GM18505 (cell line): ENCODE measurements around the gene KYNU.
"Not testable (repeated sequence)": the region's sequence is repeated elsewhere in the genome, so short reads cannot be mapped to it uniquely, and the experiment has no call there.

Experiments used
- ATAC-seq: cut with Tn5 transposase; IDR thresholded peaks from one replicate; pipeline ENCODE4 v1.9.1; 2021; ENCODE audit not compliant: unreplicated experiment
- POLR2A ChIP-seq: IDR thresholded peaks from 4 replicates; pipeline ENCODE4 v1.6.1; 2011; ENCODE audit warnings: borderline replicate concordance; ENCODE audit not compliant: insufficient read depth, insufficient read length; ENCODE audit errors: extremely low read depth

The KYNU gene

DNA sequence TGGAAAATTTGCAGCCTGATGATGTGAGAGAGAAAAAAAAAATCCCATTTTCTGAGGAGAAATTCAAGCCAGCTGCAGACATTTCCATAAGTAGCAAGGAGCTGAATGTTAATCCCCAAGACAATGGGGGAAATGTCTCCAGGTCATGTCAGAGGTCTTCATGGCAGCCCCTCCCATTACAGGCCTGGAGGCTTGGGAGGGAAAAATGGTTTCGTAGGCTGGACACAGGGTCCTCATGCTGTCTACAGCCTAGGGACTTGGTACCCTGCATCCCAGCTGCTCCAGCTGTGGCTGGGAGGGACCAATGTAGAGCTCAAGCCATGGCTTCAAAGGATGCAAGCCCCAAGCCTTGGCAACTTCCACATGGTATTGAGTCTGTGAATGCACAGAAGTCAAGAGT is 198.2 kb downstream of the KYNU start:
- ATAC-seq: no peak
- TF ChIP-seq POLR2A: no peak

DNA sequence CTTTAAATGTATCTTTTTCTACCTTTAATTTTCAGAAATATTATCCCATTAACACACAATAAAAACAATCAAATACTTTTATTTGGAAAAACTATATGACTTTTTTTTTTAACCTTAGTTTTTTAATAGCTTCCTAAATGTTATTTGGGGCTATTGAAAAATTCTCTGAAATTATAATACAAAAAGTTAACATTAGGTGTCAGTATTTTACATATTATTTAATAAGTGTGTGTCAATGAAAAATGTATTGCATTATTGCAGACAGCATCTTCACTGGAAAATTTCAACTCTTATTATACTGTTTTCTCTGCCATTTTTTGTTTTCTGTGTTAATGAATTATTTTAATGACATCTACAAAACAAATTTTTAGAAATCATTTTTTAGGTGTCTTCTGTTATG is 200.6 kb downstream of the KYNU start:
- no peak for TF ChIP-seq POLR2A
- no peak for ATAC-seq

DNA sequence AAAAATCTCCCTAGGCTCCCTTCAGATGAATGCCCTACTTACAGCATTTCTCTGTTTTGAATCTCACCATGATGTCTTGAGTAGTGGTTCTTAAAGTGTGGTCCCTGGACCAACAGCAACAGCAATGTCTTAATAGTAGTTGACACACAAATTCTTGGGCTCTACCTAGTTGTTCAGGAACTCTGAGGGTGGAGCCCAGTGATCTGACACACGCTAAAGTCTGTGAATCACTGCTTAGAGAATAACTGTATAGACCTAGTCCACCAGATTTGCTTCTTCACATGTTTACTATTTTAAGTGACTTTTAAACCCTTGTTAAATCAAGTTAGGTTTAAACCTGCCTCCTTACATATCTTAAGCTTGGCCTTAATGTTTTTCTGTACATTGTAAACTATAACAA is 204.2 kb downstream of the KYNU start:
- no peak for TF ChIP-seq POLR2A
- no peak for ATAC-seq

DNA sequence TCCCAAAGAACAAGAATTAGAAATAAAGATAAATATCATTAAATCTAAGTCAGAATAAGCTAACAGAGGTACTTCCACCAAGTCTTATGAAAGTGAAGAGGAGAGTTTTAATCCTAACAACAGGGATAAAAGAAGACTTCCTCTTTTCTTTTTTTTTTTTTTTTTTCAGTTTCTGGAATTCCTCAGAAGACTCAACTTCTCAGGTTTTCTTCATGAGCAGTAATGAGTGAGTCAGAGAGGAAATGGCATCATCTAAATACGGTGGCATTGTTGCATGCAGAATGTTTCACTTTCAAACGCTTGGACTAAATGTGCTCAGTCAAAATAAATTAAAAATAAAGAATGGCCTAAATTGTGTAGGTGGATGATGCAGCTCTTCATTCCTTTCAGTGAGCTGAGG is 206.2 kb downstream of the KYNU start:
- ATAC-seq: no peak
- no peak for TF ChIP-seq POLR2A

GRCh38 chr2:143084462-143084861 is 207.0 kb downstream of the KYNU start:
- no peak for TF ChIP-seq POLR2A
- ATAC-seq: no peak

DNA sequence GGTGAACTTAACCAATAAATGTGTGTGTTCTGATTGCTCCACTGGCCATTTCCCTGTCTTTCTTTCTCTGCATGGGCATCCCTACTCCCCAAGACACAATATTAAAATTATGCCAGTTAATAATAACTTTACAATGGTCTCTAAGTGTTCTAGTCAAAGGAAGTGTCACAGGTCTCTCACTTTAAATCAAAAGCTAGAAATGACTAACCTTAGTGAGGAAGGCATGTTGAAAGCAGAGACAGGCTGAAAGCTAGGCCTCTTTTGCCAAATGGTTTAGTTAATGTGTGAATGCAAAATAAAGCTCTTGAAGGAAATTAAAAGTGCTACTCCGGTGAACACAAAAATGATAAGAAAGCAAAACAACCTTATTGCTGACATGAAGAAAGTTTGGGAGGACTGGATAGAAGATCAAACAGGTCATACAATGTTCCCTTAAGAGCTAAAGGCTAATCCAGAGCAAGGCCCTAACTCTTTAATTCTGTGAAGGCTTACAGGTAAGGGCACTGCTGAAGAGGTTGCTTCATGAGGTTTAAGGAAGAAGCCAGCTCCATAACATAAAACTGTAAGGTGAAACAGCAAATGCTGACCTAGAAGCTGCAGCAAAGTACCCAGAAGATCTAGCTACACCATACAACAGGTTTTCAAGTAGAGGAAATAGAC is 207.8 kb downstream of the KYNU start:
- TF ChIP-seq POLR2A: no peak
- no peak for ATAC-seq

- no peak for ATAC-seq
- no peak for TF ChIP-seq POLR2A
These were observed 209.6 kb downstream of the KYNU start for GRCh38 chr2:143087033-143087432.

DNA sequence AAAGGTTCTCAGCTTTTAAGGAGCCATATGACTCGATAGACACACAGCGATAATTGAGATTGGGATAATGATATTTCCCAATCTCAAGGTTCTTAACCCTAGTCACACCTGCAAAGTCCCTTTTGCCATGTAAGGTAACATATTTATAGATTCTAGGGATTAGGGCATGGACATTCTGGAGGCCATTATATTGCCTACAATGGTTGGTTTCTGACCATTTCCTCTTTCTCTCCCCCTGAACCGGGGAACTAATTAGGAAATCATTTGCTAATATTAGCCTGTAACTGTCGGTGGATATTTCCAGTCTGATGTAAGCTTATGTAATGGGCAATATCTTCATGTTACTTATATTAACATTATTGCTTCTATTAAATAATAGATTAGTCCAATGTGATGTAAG is 210.9 kb downstream of the KYNU start:
- TF ChIP-seq POLR2A: no peak
- no peak for ATAC-seq

GRCh38 chr2:143089520-143089919 is 212.1 kb downstream of the KYNU start:
- not testable (repeated sequence) for ATAC-seq
